Gastrocnemius medialis (tissue), 4 donors: Measurements from ENCODE around the gene ZNF227.

Source experiments
- POLR2A ChIP-seq, 2 donors: fragments of 450-650 bp; IDR thresholded peaks; one replicate each; pipeline ENCODE4 v1.6.1; 2017; ENCODE audit warnings: antibody characterized with exemption in 2 of 2, mild to moderate bottlenecking in 2 of 2, moderate library complexity in 2 of 2
- TF ChIP-seq, protein P1 (sequence below), 5 experiments: fragments of 450-650 bp in 3 of 5; fragments of 200-600 bp in 2 of 5; sonication (generic) in 2 of 5; IDR thresholded peaks in 4 of 5; conservative IDR thresholded peaks in 1 of 5; 1 replicate in 4 of 5; 2 replicates in 1 of 5; pipeline ENCODE4 v1.5.1; 2016 to 2019; ENCODE audit warnings: antibody characterized with exemption in 5 of 5, mild to moderate bottlenecking in 3 of 5, moderate library complexity in 3 of 5

DNA sequence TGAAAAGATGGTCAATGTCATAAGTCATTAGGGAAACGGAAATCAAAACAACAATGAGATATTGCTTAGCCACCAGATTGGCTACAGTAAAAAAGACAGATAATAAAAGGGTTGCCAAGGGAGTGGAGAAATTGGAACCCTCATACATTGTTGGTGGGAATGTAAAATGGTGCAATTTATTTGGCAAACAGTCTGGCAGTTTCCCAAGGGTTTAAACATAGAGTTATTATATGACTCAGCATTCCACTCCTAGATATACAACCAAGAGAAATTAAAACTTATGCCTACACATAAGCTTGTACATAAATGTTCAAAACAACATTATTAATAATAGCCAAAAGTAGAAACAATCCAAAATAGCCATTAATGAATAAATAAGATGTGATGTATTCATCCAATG is 9.9 kb upstream of the ZNF227 start:
- TF ChIP-seq, protein P1, sequence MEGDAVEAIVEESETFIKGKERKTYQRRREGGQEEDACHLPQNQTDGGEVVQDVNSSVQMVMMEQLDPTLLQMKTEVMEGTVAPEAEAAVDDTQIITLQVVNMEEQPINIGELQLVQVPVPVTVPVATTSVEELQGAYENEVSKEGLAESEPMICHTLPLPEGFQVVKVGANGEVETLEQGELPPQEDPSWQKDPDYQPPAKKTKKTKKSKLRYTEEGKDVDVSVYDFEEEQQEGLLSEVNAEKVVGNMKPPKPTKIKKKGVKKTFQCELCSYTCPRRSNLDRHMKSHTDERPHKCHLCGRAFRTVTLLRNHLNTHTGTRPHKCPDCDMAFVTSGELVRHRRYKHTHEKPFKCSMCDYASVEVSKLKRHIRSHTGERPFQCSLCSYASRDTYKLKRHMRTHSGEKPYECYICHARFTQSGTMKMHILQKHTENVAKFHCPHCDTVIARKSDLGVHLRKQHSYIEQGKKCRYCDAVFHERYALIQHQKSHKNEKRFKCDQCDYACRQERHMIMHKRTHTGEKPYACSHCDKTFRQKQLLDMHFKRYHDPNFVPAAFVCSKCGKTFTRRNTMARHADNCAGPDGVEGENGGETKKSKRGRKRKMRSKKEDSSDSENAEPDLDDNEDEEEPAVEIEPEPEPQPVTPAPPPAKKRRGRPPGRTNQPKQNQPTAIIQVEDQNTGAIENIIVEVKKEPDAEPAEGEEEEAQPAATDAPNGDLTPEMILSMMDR (IDR thresholded peaks at IDR 0.05 in 4 of 5, conservative IDR thresholded peaks at IDR 0.05 in 1 of 5), result no peak
- TF ChIP-seq POLR2A (IDR thresholded peaks at IDR 0.05), result no peak
